HG03025 (cell line): ENCODE measurements around the gene KCNG1.

Experiments
- ATAC-seq: cut with Tn5 transposase; IDR thresholded peaks from one replicate; pipeline ENCODE4 v1.9.1; 2021; ENCODE audit warnings: mild to moderate bottlenecking, moderate library complexity; ENCODE audit not compliant: unreplicated experiment, low FRiP score

Gene KCNG1

DNA sequence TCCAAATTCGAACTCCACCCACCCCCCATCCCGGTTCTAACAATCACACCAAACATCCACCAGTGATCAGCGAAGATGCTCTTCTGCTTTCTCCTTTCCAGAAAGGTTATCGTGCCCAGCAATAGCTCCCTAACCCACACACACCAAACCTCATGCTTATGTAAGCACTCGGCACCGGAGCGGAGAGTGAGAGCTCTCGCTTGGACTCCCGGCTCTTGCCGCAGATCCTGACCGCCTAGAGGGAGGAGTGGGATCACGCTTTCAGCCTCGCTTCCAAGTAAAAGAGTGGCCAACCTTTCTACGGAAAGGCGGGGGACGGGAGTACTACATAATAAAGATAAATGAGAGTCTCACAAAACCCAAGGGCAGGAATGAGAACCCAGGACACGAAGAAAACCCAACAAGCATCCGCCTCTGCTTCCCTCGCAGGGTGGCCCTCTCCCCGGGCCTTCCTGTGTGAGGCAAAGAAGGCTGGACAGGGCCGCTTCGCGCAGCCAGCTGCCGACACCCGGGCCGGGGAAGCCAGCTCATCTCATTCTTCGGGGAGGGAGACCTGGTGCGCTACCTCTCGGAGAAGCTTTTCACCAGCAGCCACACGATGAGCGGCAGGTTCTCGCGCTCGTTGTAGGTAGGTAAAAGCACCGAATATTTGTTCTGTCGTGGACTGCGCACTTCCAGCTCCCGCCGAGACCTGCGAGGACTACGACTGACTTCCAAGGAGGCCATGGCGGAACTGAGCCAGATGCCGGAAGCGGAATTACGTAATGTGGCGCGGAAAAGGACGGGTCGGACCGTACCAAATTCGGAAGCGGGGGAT is 64.9 kb downstream of the KCNG1 start, which contains the start of gene DPM1:
Gene DPM1, minus strand, starts transcription at position 735 of the 817 bp plus-strand sequence. Its CDS starts 9 bp downstream, at position 726.
- ATAC-seq: peak; percentile 82

DNA sequence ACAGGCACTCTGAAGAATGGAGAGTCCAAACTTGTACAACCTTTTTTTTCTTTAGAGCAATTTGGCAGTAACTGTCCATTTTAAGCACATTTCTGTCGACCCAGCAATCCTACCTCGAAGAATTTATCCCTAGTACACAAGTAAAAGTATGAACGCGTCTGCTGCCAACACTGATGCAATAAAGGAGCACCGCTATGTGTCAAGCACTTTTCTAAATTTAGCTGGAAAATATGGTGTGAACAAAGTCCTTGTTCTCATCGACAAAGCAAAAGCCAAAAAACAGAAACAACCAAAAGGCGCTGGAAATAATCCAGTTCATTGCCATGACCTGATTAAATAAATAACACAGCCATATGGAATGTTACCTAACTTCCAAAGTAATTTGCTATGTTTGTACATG is 65.6 kb downstream of the KCNG1 start:
- no peak for ATAC-seq

DNA sequence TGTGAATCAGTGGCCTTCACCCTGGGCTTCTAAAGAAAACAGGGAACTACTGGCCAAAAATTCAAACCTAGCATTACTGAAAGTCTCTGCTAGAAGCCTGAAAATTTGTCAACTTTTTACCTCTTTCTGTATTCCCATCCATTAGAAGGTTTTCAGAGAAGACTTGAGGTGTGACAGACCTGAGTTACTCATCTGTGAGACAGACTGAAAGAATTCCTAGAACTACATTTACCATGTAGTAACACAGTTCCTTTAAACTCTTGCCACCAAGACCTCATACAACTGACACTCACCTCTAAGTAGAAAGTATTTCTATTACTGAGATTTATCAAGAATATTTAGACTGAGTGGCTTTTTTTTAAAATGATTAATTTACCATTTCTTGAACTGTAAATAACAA is 69.1 kb downstream of the KCNG1 start:
- no peak for ATAC-seq
